WTC11 (cell line): ENCODE data around the gene SASH3. TPM values are rescaled to one million over a fixed set of nuclear protein-coding genes. Genes with fewer than 3 reads are reported as not detected.

Experiments used
- ATAC-seq: fragments of 200-7000 bp; cut with Tn5 transposase; 2 replicates; pipeline ENCODE4 v1.10.0; 2021; ENCODE audit warnings: mild to moderate bottlenecking, moderate library complexity
- CTCF ChIA-PET: fragments of 300-600 bp; sonication (Branson Sonifier 250); formaldehyde crosslinking; loops from one replicate; lab custom pipeline; 2021; ENCODE audit warnings: antibody characterized with exemption; lab: Charles Lee
- POLR2A ChIA-PET: fragments of 350-600 bp; sonication (Branson Sonifier 250); formaldehyde crosslinking; loops from one replicate; lab custom pipeline; 2021; ENCODE audit warnings: antibody characterized with exemption; lab: Charles Lee
- DNase-seq: peaks from one replicate; pipeline ENCODE4 v3.0.0; 2021; ENCODE audit warnings: low spot score
- H3K27ac Mint-ChIP-seq: 2 replicates; pipeline ENCODE4 v1.8.0; 2021; ENCODE audit warnings: mixed read lengths
- H3K27me3 Mint-ChIP-seq: 2 replicates; pipeline ENCODE4 v1.8.0; 2021; ENCODE audit warnings: low read depth, mild to moderate bottlenecking, moderate library complexity, mixed read lengths
- H3K36me3 Mint-ChIP-seq: 2 replicates; pipeline ENCODE4 v1.8.0; 2021; ENCODE audit warnings: mixed read lengths
- H3K4me1 Mint-ChIP-seq: 2 replicates; pipeline ENCODE4 v1.8.0; 2022; ENCODE audit warnings: mixed read lengths
- H3K4me3 Mint-ChIP-seq: 2 replicates; pipeline ENCODE4 v1.8.0; 2021; ENCODE audit warnings: mild to moderate bottlenecking, moderate library complexity, mixed read lengths
- H3K9me3 Mint-ChIP-seq: 2 replicates; pipeline ENCODE4 v1.8.0; 2021; ENCODE audit warnings: mixed read lengths
- ERG ChIP-seq: fragments of 250-450 bp; sonication (Bioruptor Pico); IDR thresholded peaks from 2 replicates; pipeline ENCODE4 v1.8.0; 2021; ENCODE audit warnings: mild to moderate bottlenecking
- ESRRA ChIP-seq: sonication (generic); formaldehyde crosslinking; IDR thresholded peaks from 2 replicates; pipeline ENCODE4 v1.8.1; 2022; ENCODE audit warnings: mild to moderate bottlenecking, missing genetic modification reagents, borderline replicate concordance
- FOXJ3 ChIP-seq: sonication (generic); formaldehyde crosslinking; IDR thresholded peaks from 2 replicates; pipeline ENCODE4 v1.9.0; 2021; ENCODE audit warnings: missing genetic modification reagents, mild to moderate bottlenecking, borderline replicate concordance
- FOXP1 ChIP-seq: sonication (generic); formaldehyde crosslinking; IDR thresholded peaks from 2 replicates; pipeline ENCODE4 v1.8.0; 2022; ENCODE audit warnings: missing genetic modification reagents, mild to moderate bottlenecking, moderate library complexity, borderline replicate concordance
- GRHL2 ChIP-seq: fragments of 250-450 bp; sonication (Bioruptor Pico); IDR thresholded peaks from 2 replicates; pipeline ENCODE4 v1.8.0; 2022; ENCODE audit warnings: mild to moderate bottlenecking, moderate library complexity; ENCODE audit not compliant: insufficient replicate concordance, severe bottlenecking
- HMGXB4 ChIP-seq: sonication (generic); formaldehyde crosslinking; IDR thresholded peaks from 2 replicates; pipeline ENCODE4 v1.8.1; 2023; ENCODE audit warnings: mild to moderate bottlenecking, moderate library complexity, missing genetic modification reagents
- IRF2 ChIP-seq: sonication (generic); formaldehyde crosslinking; IDR thresholded peaks from 2 replicates; pipeline ENCODE4 v1.8.0; 2022; ENCODE audit warnings: low read depth, missing genetic modification reagents, borderline replicate concordance
- KAT7 ChIP-seq: sonication (generic); formaldehyde crosslinking; IDR thresholded peaks from 2 replicates; pipeline ENCODE4 v1.8.1; 2023; ENCODE audit warnings: missing genetic modification reagents, mild to moderate bottlenecking, borderline replicate concordance
- MXD4 ChIP-seq: fragments of 250-450 bp; sonication (Bioruptor Pico); IDR thresholded peaks from 2 replicates; pipeline ENCODE4 v1.8.0; 2021; ENCODE audit warnings: mild to moderate bottlenecking, moderate library complexity, borderline replicate concordance
- NR1H2 ChIP-seq: sonication (generic); formaldehyde crosslinking; IDR thresholded peaks from 2 replicates; pipeline ENCODE4 v1.9.0; 2021; ENCODE audit warnings: mild to moderate bottlenecking, moderate library complexity, missing genetic modification reagents
- RORB ChIP-seq: fragments of 250-450 bp; sonication (Bioruptor Pico); IDR thresholded peaks from 2 replicates; pipeline ENCODE4 v1.9.0; 2021; ENCODE audit warnings: mild to moderate bottlenecking
- STAT6 ChIP-seq: sonication (generic); formaldehyde crosslinking; conservative IDR thresholded peaks from 2 replicates; pipeline ENCODE4 v1.8.1; 2023; ENCODE audit warnings: mild to moderate bottlenecking, low read depth, missing genetic modification reagents, moderate library complexity
- TP53 ChIP-seq: sonication (generic); formaldehyde crosslinking; IDR thresholded peaks from 2 replicates; pipeline ENCODE4 v1.8.1; 2023; ENCODE audit warnings: mild to moderate bottlenecking, missing genetic modification reagents
- ZNF396 ChIP-seq: fragments of 250-450 bp; sonication (Bioruptor Pico); IDR thresholded peaks from 2 replicates; pipeline ENCODE4 v1.8.0; 2021; ENCODE audit warnings: mild to moderate bottlenecking, moderate library complexity, borderline replicate concordance
- total RNA-seq: library from RNA; stranded (reverse); gene quantifications from 3 replicates; pipeline ENCODE4 v1.2.3, GENCODE V29; 2021
- TF ChIP-seq, protein P1 (sequence below): sonication (generic); formaldehyde crosslinking; IDR thresholded peaks from 2 replicates; pipeline ENCODE4 v1.8.0; 2023; ENCODE audit warnings: missing genetic modification reagents, mild to moderate bottlenecking, borderline replicate concordance
- TF ChIP-seq, protein P2 (sequence below): sonication (generic); formaldehyde crosslinking; IDR thresholded peaks from 2 replicates; pipeline ENCODE4 v1.8.0; 2023; ENCODE audit warnings: missing genetic modification reagents

Gene SASH3
- total RNA-seq, 1 experiment from 2014 or later: 0.22 TPM

- ChIA-PET CTCF (interaction anchor here (1.4 kb wide), 1 partner anchor 10 kb away, joined by 3 read pairs; no protein-coding TSS in a partner anchor), POLR2A (interaction anchor here (0.6 kb wide), 1 partner anchor 108 kb away, joined by 4 read pairs; no protein-coding TSS in a partner anchor)
- H3K36me3 Mint-ChIP-seq: peaks cover 16% of the 10 kb centered on the region
- H3K9me3 Mint-ChIP-seq: no peaks in the 10 kb centered on the region
- DNase-seq: no peak
- no peaks in the 10 kb centered on the region for H3K27me3 Mint-ChIP-seq
- no peak overlapping the region for H3K4me3 Mint-ChIP-seq
- TF ChIP-seq ERG (CRISPR knock-in tag) (no peak), TP53 (CRISPR knock-in tag) (no peak)
- TF ChIP-seq, protein P1, sequence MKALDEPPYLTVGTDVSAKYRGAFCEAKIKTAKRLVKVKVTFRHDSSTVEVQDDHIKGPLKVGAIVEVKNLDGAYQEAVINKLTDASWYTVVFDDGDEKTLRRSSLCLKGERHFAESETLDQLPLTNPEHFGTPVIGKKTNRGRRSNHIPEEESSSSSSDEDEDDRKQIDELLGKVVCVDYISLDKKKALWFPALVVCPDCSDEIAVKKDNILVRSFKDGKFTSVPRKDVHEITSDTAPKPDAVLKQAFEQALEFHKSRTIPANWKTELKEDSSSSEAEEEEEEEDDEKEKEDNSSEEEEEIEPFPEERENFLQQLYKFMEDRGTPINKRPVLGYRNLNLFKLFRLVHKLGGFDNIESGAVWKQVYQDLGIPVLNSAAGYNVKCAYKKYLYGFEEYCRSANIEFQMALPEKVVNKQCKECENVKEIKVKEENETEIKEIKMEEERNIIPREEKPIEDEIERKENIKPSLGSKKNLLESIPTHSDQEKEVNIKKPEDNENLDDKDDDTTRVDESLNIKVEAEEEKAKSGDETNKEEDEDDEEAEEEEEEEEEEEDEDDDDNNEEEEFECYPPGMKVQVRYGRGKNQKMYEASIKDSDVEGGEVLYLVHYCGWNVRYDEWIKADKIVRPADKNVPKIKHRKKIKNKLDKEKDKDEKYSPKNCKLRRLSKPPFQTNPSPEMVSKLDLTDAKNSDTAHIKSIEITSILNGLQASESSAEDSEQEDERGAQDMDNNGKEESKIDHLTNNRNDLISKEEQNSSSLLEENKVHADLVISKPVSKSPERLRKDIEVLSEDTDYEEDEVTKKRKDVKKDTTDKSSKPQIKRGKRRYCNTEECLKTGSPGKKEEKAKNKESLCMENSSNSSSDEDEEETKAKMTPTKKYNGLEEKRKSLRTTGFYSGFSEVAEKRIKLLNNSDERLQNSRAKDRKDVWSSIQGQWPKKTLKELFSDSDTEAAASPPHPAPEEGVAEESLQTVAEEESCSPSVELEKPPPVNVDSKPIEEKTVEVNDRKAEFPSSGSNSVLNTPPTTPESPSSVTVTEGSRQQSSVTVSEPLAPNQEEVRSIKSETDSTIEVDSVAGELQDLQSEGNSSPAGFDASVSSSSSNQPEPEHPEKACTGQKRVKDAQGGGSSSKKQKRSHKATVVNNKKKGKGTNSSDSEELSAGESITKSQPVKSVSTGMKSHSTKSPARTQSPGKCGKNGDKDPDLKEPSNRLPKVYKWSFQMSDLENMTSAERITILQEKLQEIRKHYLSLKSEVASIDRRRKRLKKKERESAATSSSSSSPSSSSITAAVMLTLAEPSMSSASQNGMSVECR (CRISPR knock-in tag): no peak
- no peak overlapping the region for H3K27ac Mint-ChIP-seq
- ATAC-seq: no peak
- H3K4me1 Mint-ChIP-seq: no peaks in the 10 kb centered on the region
Observed at GRCh38 chrX:129833153-129833990, 53.6 kb downstream of the SASH3 start.

DNA sequence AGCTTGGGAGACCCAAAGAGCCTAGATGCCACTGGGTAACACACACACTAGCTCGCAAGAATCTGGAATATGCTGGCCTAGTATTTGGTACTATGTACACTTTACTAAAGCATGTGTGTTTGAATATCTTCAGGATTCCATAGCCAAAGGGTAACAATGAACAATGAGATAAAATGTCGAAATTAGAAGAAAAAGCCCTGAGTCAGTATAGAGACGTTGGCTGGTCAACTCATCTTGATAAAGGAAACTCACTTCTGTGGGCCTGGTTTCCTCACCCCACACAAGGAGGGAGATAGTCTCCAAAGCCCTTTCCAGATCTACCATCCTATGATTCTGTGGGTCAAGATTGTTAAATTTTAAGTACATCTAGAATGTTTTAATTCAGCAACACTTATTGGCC lies 57.1 kb downstream of the SASH3 start:
- no peaks in the 10 kb centered on the region for H3K9me3 Mint-ChIP-seq
- TF ChIP-seq RORB (CRISPR knock-in tag): no peak
- no peak for TF ChIP-seq MXD4
- TF ChIP-seq STAT6 (CRISPR knock-in tag): no peak
- TF ChIP-seq NR1H2 (CRISPR knock-in tag): no peak
- TF ChIP-seq FOXJ3 (CRISPR knock-in tag): no peak
- TF ChIP-seq ZNF396: no peak
- DNase-seq (no peak), ATAC-seq (no peak)
- H3K27me3 Mint-ChIP-seq: no peaks in the 10 kb centered on the region
- peaks cover 11% of the 10 kb centered on the region; the same call in 1 of the 2 replicates for H3K36me3 Mint-ChIP-seq
- POLR2A ChIA-PET: no interaction called here
- CTCF ChIA-PET: no interaction called here
- peaks cover 12% of the 10 kb centered on the region for H3K4me1 Mint-ChIP-seq
- no peak overlapping the region for H3K27ac Mint-ChIP-seq
- no peak overlapping the region for H3K4me3 Mint-ChIP-seq

GRCh38 chrX:129840344-129840743 lies 60.6 kb downstream of the SASH3 start:
- no peaks in the 10 kb centered on the region for H3K9me3 Mint-ChIP-seq
- POLR2A ChIA-PET: no interaction called here
- ATAC-seq (no peak), DNase-seq (no peak)
- H3K27ac Mint-ChIP-seq: peak overlapping the region; percentile 30; the same call in 1 of the 2 replicates
- H3K4me1 Mint-ChIP-seq: peaks cover 22% of the 10 kb centered on the region
- H3K27me3 Mint-ChIP-seq: no peaks in the 10 kb centered on the region
- CTCF ChIA-PET: no interaction called here
- peaks cover 8% of the 10 kb centered on the region; the same call in 1 of the 2 replicates for H3K36me3 Mint-ChIP-seq
- no peak overlapping the region for H3K4me3 Mint-ChIP-seq
- no peak for TF ChIP-seq IRF2 (CRISPR knock-in tag)
- no peak for TF ChIP-seq ESRRA (CRISPR knock-in tag)
- TF ChIP-seq, protein P2, sequence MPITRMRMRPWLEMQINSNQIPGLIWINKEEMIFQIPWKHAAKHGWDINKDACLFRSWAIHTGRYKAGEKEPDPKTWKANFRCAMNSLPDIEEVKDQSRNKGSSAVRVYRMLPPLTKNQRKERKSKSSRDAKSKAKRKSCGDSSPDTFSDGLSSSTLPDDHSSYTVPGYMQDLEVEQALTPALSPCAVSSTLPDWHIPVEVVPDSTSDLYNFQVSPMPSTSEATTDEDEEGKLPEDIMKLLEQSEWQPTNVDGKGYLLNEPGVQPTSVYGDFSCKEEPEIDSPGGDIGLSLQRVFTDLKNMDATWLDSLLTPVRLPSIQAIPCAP (CRISPR knock-in tag): no peak
- no peak for TF ChIP-seq HMGXB4 (CRISPR knock-in tag)
- TF ChIP-seq NR1H2 (CRISPR knock-in tag): no peak
- no peak for TF ChIP-seq GRHL2 (CRISPR knock-in tag)
- TF ChIP-seq FOXP1 (CRISPR knock-in tag): no peak
- no peak for TF ChIP-seq KAT7 (CRISPR knock-in tag)
- no peak for TF ChIP-seq STAT6 (CRISPR knock-in tag)
